ENCODE data around the gene CD200R1L.
A peak's percentile ranks its signal among the peaks of the same experiment; 100 is the strongest.

- TF ChIP-seq POLR2AphosphoS5 (IDR thresholded peaks at IDR 0.05) (peak in 2 of 4 donors; percentile 14 to 42), POLR2A (IDR thresholded peaks at IDR 0.05) (no peak)
These were observed 71.5 kb downstream of the CD200R1L start for GRCh38 chr3:112775011-112775742.

All from sigmoid colon (tissue), 4 donors.